NCI-H2081 treated with DMSO at 0.1 percent for 48 hours (cell line): ENCODE results near the gene BTNL3.
"Not testable (repeated sequence)": the region's sequence is repeated elsewhere in the genome, so short reads cannot be mapped to it uniquely, and the experiment has no call there.

Experiments used
- DNase-seq: peaks from one replicate; lab custom pipeline; 2025; lab: John Stamatoyannopoulos, UW

Gene BTNL3

GRCh38 chr5:180988592-180988991 is at the start of gene BTNL3:
Gene BTNL3, plus strand, starts transcription at chr5:180988846. Its CDS starts 183 bp downstream, at chr5:180989029.
- no peak for DNase-seq

GRCh38 chr5:180950291-180950949 is 38.2 kb upstream of the BTNL3 start:
- no peak for DNase-seq

GRCh38 chr5:180959661-180960060 is 29.0 kb upstream of the BTNL3 start:
- DNase-seq, result no peak

- no peak for DNase-seq
Observed at GRCh38 chr5:180960209-180960608, 28.4 kb upstream of the BTNL3 start.

- no peak for DNase-seq
Observed at GRCh38 chr5:180969406-180969805, 19.2 kb upstream of the BTNL3 start.

GRCh38 chr5:180970336-180970735 is 18.3 kb upstream of the BTNL3 start:
- no peak for DNase-seq

- DNase-seq, result no peak
Observed at GRCh38 chr5:180970875-180971274, 17.8 kb upstream of the BTNL3 start.

- no peak for DNase-seq
Observed at GRCh38 chr5:180974612-180975315, 13.9 kb upstream of the BTNL3 start.

- DNase-seq, result no peak
Observed at GRCh38 chr5:180975338-180975737, 13.3 kb upstream of the BTNL3 start.

GRCh38 chr5:180976518-180976917 is 12.1 kb upstream of the BTNL3 start:
- no peak for DNase-seq

- DNase-seq, result no peak
Observed at GRCh38 chr5:180977852-180978251, 10.8 kb upstream of the BTNL3 start.

GRCh38 chr5:180982008-180982741 is 6.5 kb upstream of the BTNL3 start:
- no peak for DNase-seq

- no peak for DNase-seq
Observed at GRCh38 chr5:180988016-180988415, 630 bp upstream of the BTNL3 start.

- DNase-seq, result no peak
Observed at GRCh38 chr5:180990086-180990881, 1.6 kb downstream of the BTNL3 start.

GRCh38 chr5:180990882-180991242 is 2.2 kb downstream of the BTNL3 start:
- DNase-seq, result no peak

- DNase-seq, result no peak
Observed at GRCh38 chr5:181001947-181002346, 13.3 kb downstream of the BTNL3 start.

- no peak for DNase-seq
Observed at GRCh38 chr5:181005791-181006190, 17.1 kb downstream of the BTNL3 start.

GRCh38 chr5:181008136-181008535 is 19.5 kb downstream of the BTNL3 start:
- no peak for DNase-seq

- DNase-seq, result not testable (repeated sequence)
Observed at GRCh38 chr5:181010018-181010417, 21.4 kb downstream of the BTNL3 start.

GRCh38 chr5:181014654-181015053 is 26.0 kb downstream of the BTNL3 start:
- not testable (repeated sequence) for DNase-seq

GRCh38 chr5:181017448-181017847 is 28.8 kb downstream of the BTNL3 start:
- not testable (repeated sequence) for DNase-seq

- DNase-seq, result no peak
Observed at GRCh38 chr5:181020688-181021087, 32.0 kb downstream of the BTNL3 start.
